HFFc6 (cell line): ENCODE results near the gene SLC4A5. TPM values are rescaled to one million over a fixed set of nuclear protein-coding genes. Genes with fewer than 3 reads are reported as not detected.

ENCODE experiments used
- DNase-seq: peaks from one replicate; pipeline ENCODE4 v3.0.0-alpha.2; 2018
- H3K27ac Mint-ChIP-seq: 2 replicates; pipeline ENCODE4 v1.8.0; 2020; ENCODE audit warnings: mild to moderate bottlenecking, mixed read lengths
- H3K27me3 Mint-ChIP-seq: 2 replicates; pipeline ENCODE4 v1.8.0; 2021; ENCODE audit warnings: mild to moderate bottlenecking, moderate library complexity, mixed read lengths; ENCODE audit not compliant: insufficient read depth
- H3K36me3 Mint-ChIP-seq: 2 replicates; pipeline ENCODE4 v1.8.0; 2021; ENCODE audit warnings: low read depth, mixed read lengths
- H3K4me1 Mint-ChIP-seq: 2 replicates; pipeline ENCODE4 v1.8.0; 2020; ENCODE audit warnings: low read depth, mixed read lengths
- H3K4me3 Mint-ChIP-seq: 2 replicates; pipeline ENCODE4 v1.8.0; 2020; ENCODE audit warnings: mild to moderate bottlenecking, moderate library complexity, mixed read lengths
- H3K9me3 Mint-ChIP-seq: 2 replicates; pipeline ENCODE4 v1.8.0; 2020; ENCODE audit warnings: mild to moderate bottlenecking, mixed read lengths
- CTCF ChIP-seq: fragments of 200-600 bp; sonication (generic); IDR thresholded peaks from 2 replicates; pipeline ENCODE4 v1.5.0; 2021; ENCODE audit warnings: antibody characterized with exemption, mild to moderate bottlenecking
- total RNA-seq, 6 experiments: library from RNA; stranded (reverse); fragmentation: NEBNext Ultra II Directional; extraction: Animal tissue kit (Norgen Biotek cat#: 25700); gene quantifications; 2 replicates in 1 of 6; 3 replicates in 5 of 6; pipeline ENCODE4 v1.2.3, GENCODE V29; 2021

The SLC4A5 gene
- total RNA-seq, 6 experiments from 2014 or later, result 0.19 to 0.40 (median 0.31) TPM; not detected in 3

GRCh38 chr2:74390606-74391005, 47.4 kb upstream of the SLC4A5 start:
- no peak for DNase-seq
- Mint-ChIP-seq H3K4me3 (no peak overlapping the region), H3K27me3 (no peaks in the 10 kb centered on the region; the same call in 1 of the 2 replicates), H3K9me3 (no peaks in the 10 kb centered on the region), H3K4me1 (0 out of 2 replicates have a peak, but pooled peaks cover 11% of the 10 kb centered on the region), H3K36me3 (no peaks in the 10 kb centered on the region), H3K27ac (no peak overlapping the region)
- TF ChIP-seq CTCF, result no peak

GRCh38 chr2:74387346-74387745, 44.1 kb upstream of the SLC4A5 start:
- no peaks in the 10 kb centered on the region for H3K27me3 Mint-ChIP-seq
- no peak for TF ChIP-seq CTCF
- H3K4me3 Mint-ChIP-seq, result no peak overlapping the region
- DNase-seq, result peak; percentile 44
- H3K36me3 Mint-ChIP-seq, result no peaks in the 10 kb centered on the region
- H3K9me3 Mint-ChIP-seq, result no peaks in the 10 kb centered on the region
- H3K27ac Mint-ChIP-seq, result no peak overlapping the region
- H3K4me1 Mint-ChIP-seq, result peaks cover under 1% of the 10 kb centered on the region; the same call in 1 of the 2 replicates

- Mint-ChIP-seq H3K4me3 (no peak overlapping the region), H3K36me3 (0 out of 2 replicates have a peak, but pooled peaks cover 7% of the 10 kb centered on the region), H3K27ac (no peak overlapping the region), H3K9me3 (no peaks in the 10 kb centered on the region), H3K4me1 (peaks cover 16% of the 10 kb centered on the region), H3K27me3 (no peaks in the 10 kb centered on the region)
- TF ChIP-seq CTCF, result no peak
- DNase-seq, result no peak
Observed at GRCh38 chr2:74385396-74385795, 42.2 kb upstream of the SLC4A5 start.

DNA sequence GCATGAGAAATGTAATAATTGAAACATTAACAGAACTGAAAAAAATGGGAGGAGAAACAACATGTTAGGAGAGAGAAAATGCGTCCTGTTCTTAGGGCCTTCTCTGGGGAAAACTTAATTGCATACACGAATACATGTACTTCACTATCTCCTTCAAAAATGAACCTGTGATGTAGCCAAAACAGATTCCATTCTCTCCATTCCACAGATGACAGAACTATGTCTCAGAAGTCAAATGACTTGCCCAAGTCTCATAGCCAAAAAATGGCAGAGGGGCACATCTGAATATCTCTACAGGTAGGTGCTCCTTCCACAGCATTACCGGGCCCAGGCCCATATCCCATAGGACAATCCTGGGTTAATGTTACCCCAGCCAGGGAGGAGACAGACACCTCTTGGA, 40.8 kb upstream of the SLC4A5 start:
- Mint-ChIP-seq H3K36me3 (0 out of 2 replicates have a peak, but pooled peaks cover 7% of the 10 kb centered on the region), H3K27me3 (peaks cover 2% of the 10 kb centered on the region; the same call in 1 of the 2 replicates), H3K4me3 (peak overlapping the region; percentile 34), H3K27ac (no peak overlapping the region), H3K4me1 (peaks cover 29% of the 10 kb centered on the region), H3K9me3 (no peaks in the 10 kb centered on the region)
- TF ChIP-seq CTCF, result no peak
- peak; percentile 31 for DNase-seq

- peaks cover 2% of the 10 kb centered on the region; the same call in 1 of the 2 replicates for H3K27me3 Mint-ChIP-seq
- peak; percentile 41 for DNase-seq
- no peak for TF ChIP-seq CTCF
- peaks cover 11% of the 10 kb centered on the region; the same call in 1 of the 2 replicates for H3K36me3 Mint-ChIP-seq
- H3K4me3 Mint-ChIP-seq, result peak overlapping the region; percentile 34; the same call in 1 of the 2 replicates
- H3K9me3 Mint-ChIP-seq, result no peaks in the 10 kb centered on the region
- H3K4me1 Mint-ChIP-seq, result peaks cover 36% of the 10 kb centered on the region
- H3K27ac Mint-ChIP-seq, result no peak overlapping the region
Observed at GRCh38 chr2:74383254-74383653, 40.0 kb upstream of the SLC4A5 start.

GRCh38 chr2:74381751-74382150, 38.5 kb upstream of the SLC4A5 start:
- no peak for TF ChIP-seq CTCF
- no peak for DNase-seq
- Mint-ChIP-seq H3K27ac (peak overlapping the region; percentile 52; the same call in 1 of the 2 replicates), H3K4me1 (peaks cover 36% of the 10 kb centered on the region), H3K9me3 (no peaks in the 10 kb centered on the region), H3K27me3 (peaks cover 4% of the 10 kb centered on the region), H3K4me3 (no peak overlapping the region), H3K36me3 (peaks cover 11% of the 10 kb centered on the region; the same call in 1 of the 2 replicates)
